ENCODE measurements around the gene TMPRSS3.

- no peak for TF ChIP-seq CTCF (IDR thresholded peaks at IDR 0.05)
- no peak for TF ChIP-seq EP300 (IDR thresholded peaks at IDR 0.05)
- TF ChIP-seq POLR2A (IDR thresholded peaks at IDR 0.05), result no peak
Measured at GRCh38 chr21:42413500-42413899, 17.6 kb upstream of the TMPRSS3 start.
